H1 (cell line): ENCODE measurements around the gene PAPOLG. TPM values are rescaled to one million over a fixed set of nuclear protein-coding genes. Genes with fewer than 3 reads are reported as not detected.

Experiments
- CTCF ChIA-PET: fragments of 300-600 bp; sonication (Branson Sonifier 250); formaldehyde crosslinking; loops from one replicate; lab custom pipeline; 2021; ENCODE audit not compliant: partially characterized antibody; lab: Charles Lee
- POLR2A ChIA-PET: fragments of 300-600 bp; sonication (Branson Sonifier 250); formaldehyde crosslinking; loops from one replicate; lab custom pipeline; 2021; ENCODE audit warnings: inconsistent platforms; ENCODE audit not compliant: partially characterized antibody; lab: Charles Lee
- DNase-seq, 2 experiments: peaks; one replicate each; pipeline versions ENCODE4 v3.0.0 to v3.0.0-alpha.2; 2010 to 2022; ENCODE audit warnings: low spot score in 2 of 2, low read depth in 1 of 2, mixed read lengths in 1 of 2
- FAIRE-seq: peaks from 2 replicates; lab custom pipeline; 2011; peaks lifted over from hg19 to GRCh38; lab: Jason Lieb, UNC
- H2AFZ ChIP-seq: 2 replicates; pipeline ENCODE4 v1.8.1; 2012; ENCODE audit warnings: low read length, inconsistent platforms
- H2AK5ac ChIP-seq: 2 replicates; pipeline ENCODE4 v1.6.1; 2013; ENCODE audit warnings: low read depth, low read length
- H2BK120ac ChIP-seq: replicated peaks from 2 replicates; pipeline ENCODE3; 2013; ENCODE audit warnings: low read depth, low read length, inconsistent platforms
- H2BK12ac ChIP-seq: 2 replicates; pipeline ENCODE4 v1.6.1; 2013; ENCODE audit warnings: low read depth, low read length
- H2BK15ac ChIP-seq: 2 replicates; pipeline ENCODE4 v1.6.1; 2013; ENCODE audit warnings: low read length
- H2BK20ac ChIP-seq: 2 replicates; pipeline ENCODE4 v1.6.1; 2013; ENCODE audit warnings: low read length
- H2BK5ac ChIP-seq: 2 replicates; pipeline ENCODE4 v1.6.1; 2013; ENCODE audit warnings: low read depth, low read length
- H3K14ac ChIP-seq: 2 replicates; pipeline ENCODE4 v1.6.1; 2013; ENCODE audit warnings: inconsistent platforms; ENCODE audit not compliant: insufficient read length
- H3K18ac ChIP-seq: 2 replicates; pipeline ENCODE4 v1.6.1; 2013; ENCODE audit warnings: low read length; ENCODE audit errors: extremely low read depth
- H3K23ac ChIP-seq: 2 replicates; pipeline ENCODE4 v1.6.1; 2013; ENCODE audit warnings: inconsistent platforms; ENCODE audit not compliant: insufficient read length
- H3K23me2 ChIP-seq: 2 replicates; pipeline ENCODE4 v1.6.1; 2013; ENCODE audit warnings: low read depth, low read length
- H3K27ac ChIP-seq: 2 replicates; pipeline ENCODE4 v1.6.1; 2011; ENCODE audit warnings: low read depth, low read length, inconsistent platforms
- H3K27me3 ChIP-seq, 4 experiments: replicated peaks in 1 of 4; 1 replicate in 1 of 4; 2 replicates in 3 of 4; pipeline versions ENCODE4 v1.6.1 to v1.8.1; 2011 to 2013; ENCODE audit warnings: low read length in 3 of 4, mild to moderate bottlenecking in 3 of 4, inconsistent platforms in 2 of 4, mixed read lengths in 2 of 4, moderate library complexity in 1 of 4; ENCODE audit not compliant: control insufficient read depth in 3 of 4, insufficient read depth in 3 of 4; ENCODE audit errors: extremely low read depth in 1 of 4
- H3K36me3 ChIP-seq, 4 experiments: 2 replicates each; pipeline versions ENCODE4 v1.6.1 to v1.8.1; 2011 to 2013; ENCODE audit warnings: mild to moderate bottlenecking in 4 of 4, low read length in 3 of 4, moderate library complexity in 2 of 4, control low read depth in 1 of 4, inconsistent platforms in 1 of 4; ENCODE audit not compliant: insufficient read depth in 4 of 4, control insufficient read depth in 2 of 4
- H3K4ac ChIP-seq: replicated peaks from 2 replicates; pipeline ENCODE3; 2013; ENCODE audit warnings: low read length, low read depth, mixed read lengths, inconsistent platforms; ENCODE audit not compliant: insufficient read length
- H3K4me1 ChIP-seq, 4 experiments: replicated peaks in 1 of 4; 1 replicate in 1 of 4; 2 replicates in 3 of 4; pipeline versions ENCODE4 v1.6.1 to v1.8.1; 2011 to 2013; ENCODE audit warnings: low read length in 3 of 4, inconsistent platforms in 2 of 4, mixed read lengths in 1 of 4; ENCODE audit not compliant: insufficient read depth in 4 of 4, control insufficient read depth in 3 of 4
- H3K4me2 ChIP-seq, 2 experiments: 2 replicates each; pipeline versions ENCODE4 v1.6.1 to v1.8.1; 2011 to 2013; ENCODE audit warnings: low read depth in 2 of 2, low read length in 2 of 2, control low read depth in 1 of 2, inconsistent platforms in 1 of 2, mild to moderate bottlenecking in 1 of 2; ENCODE audit not compliant: insufficient read depth in 1 of 2
- H3K4me3 ChIP-seq, 4 experiments: fragments of 200-600, 300-600 bp in 1 of 4; sonication (generic), shearing (Covaris generic), sonication (Bioruptor Twin) in 1 of 4; 2 replicates each; pipeline versions ENCODE4 v1.5.1 to v1.8.1; 2011 to 2016; ENCODE audit warnings: low read length in 4 of 4, low read depth in 3 of 4, control low read depth in 2 of 4, inconsistent platforms in 2 of 4, mild to moderate bottlenecking in 2 of 4, mixed read lengths in 1 of 4, moderate library complexity in 1 of 4; ENCODE audit not compliant: insufficient read depth in 2 of 4; ENCODE audit errors: extremely low read depth in 1 of 4
- H3K56ac ChIP-seq: replicated peaks from 2 replicates; pipeline ENCODE3; 2013; ENCODE audit warnings: low read depth, mild to moderate bottlenecking, mixed read lengths, low read length, inconsistent platforms; ENCODE audit not compliant: insufficient read length
- H3K79me1 ChIP-seq: 2 replicates; pipeline ENCODE4 v1.6.1; 2013; ENCODE audit warnings: low read depth, low read length, control low read depth
- H3K79me2 ChIP-seq, 2 experiments: 2 replicates each; pipeline versions ENCODE4 v1.6.1 to v1.8.1; 2012 to 2013; ENCODE audit warnings: low read length in 2 of 2, mild to moderate bottlenecking in 2 of 2, inconsistent platforms in 1 of 2; ENCODE audit not compliant: insufficient read depth in 2 of 2, control insufficient read depth in 1 of 2
- H3K9ac ChIP-seq, 4 experiments: replicated peaks in 1 of 4; 1 replicate in 1 of 4; 2 replicates in 3 of 4; pipeline versions ENCODE4 v1.6.1 to v1.8.1; 2011 to 2013; ENCODE audit warnings: low read depth in 3 of 4, low read length in 3 of 4, control low read depth in 2 of 4, mild to moderate bottlenecking in 2 of 4, moderate library complexity in 2 of 4, inconsistent platforms in 1 of 4; ENCODE audit errors: extremely low read depth in 1 of 4
- H3K9me3 ChIP-seq, 2 experiments: 2 replicates each; pipeline versions ENCODE4 v1.6.1 to v1.8.1; 2012 to 2013; ENCODE audit warnings: mild to moderate bottlenecking in 2 of 2, moderate library complexity in 2 of 2, control low read depth in 1 of 2, inconsistent platforms in 1 of 2, low read depth in 1 of 2, low read length in 1 of 2, mixed read lengths in 1 of 2; ENCODE audit not compliant: insufficient read depth in 2 of 2
- H4K20me1 ChIP-seq, 2 experiments: replicated peaks in 1 of 2; 2 replicates each; pipeline versions ENCODE3 to v1.8.1; 2011 to 2013; ENCODE audit warnings: inconsistent platforms in 2 of 2, low read length in 2 of 2, mild to moderate bottlenecking in 1 of 2; ENCODE audit not compliant: insufficient read depth in 2 of 2, control insufficient read depth in 1 of 2
- H4K5ac ChIP-seq: 2 replicates; pipeline ENCODE4 v1.6.1; 2013; ENCODE audit warnings: low read length, low read depth, mixed read lengths, inconsistent platforms; ENCODE audit not compliant: insufficient read length
- H4K8ac ChIP-seq: 2 replicates; pipeline ENCODE4 v1.8.0; 2013; ENCODE audit warnings: mild to moderate bottlenecking, moderate library complexity, low read length, inconsistent platforms; ENCODE audit not compliant: insufficient read depth; ENCODE audit errors: extremely low read depth
- H4K91ac ChIP-seq: replicated peaks from 2 replicates; pipeline ENCODE3; 2013; ENCODE audit warnings: low read length, mixed read lengths, inconsistent platforms; ENCODE audit not compliant: insufficient read length
- ASH2L ChIP-seq: fragments of 200-600, 300-600 bp; sonication (generic); IDR thresholded peaks from one replicate; pipeline ENCODE4 v1.7.1; 2017; ENCODE audit warnings: low read length
- BACH1 ChIP-seq: IDR thresholded peaks from 2 replicates; pipeline ENCODE4 v1.6.1; 2012; ENCODE audit warnings: low read length, improper control_type of control experiment
- KDM1A ChIP-seq: fragments of 200-600, 300-600 bp; sonication (generic); IDR thresholded peaks from 2 replicates; pipeline ENCODE4 v1.7.1; 2016; ENCODE audit warnings: mild to moderate bottlenecking, low read length, borderline replicate concordance
- SAP30 ChIP-seq: fragments of 300-600 bp; sonication (generic); IDR thresholded peaks from 2 replicates; pipeline ENCODE4 v1.7.1; 2012; ENCODE audit warnings: low read length, moderate library complexity, mild to moderate bottlenecking, inconsistent platforms; ENCODE audit not compliant: insufficient read depth, insufficient replicate concordance
- SP4 ChIP-seq: IDR thresholded peaks from 2 replicates; pipeline ENCODE4 v1.6.1; 2012; ENCODE audit warnings: low read length, inconsistent platforms
- WGBS, 2 experiments: shearing (Covaris generic) in 1 of 2; methylation state at CpG; one replicate each; pipeline versions ENCODE4 v1.1.6 to v1.1.7; 2013 to 2015; ENCODE audit warnings: low lambda C conversion rate in 2 of 2, mixed read lengths in 2 of 2, inconsistent platforms in 1 of 2, low coverage in 1 of 2, missing lambda C conversion rate in 1 of 2; ENCODE audit not compliant: insufficient replicate concordance in 2 of 2, insufficient coverage in 1 of 2, insufficient read length in 1 of 2; ENCODE audit errors: extremely low coverage in 1 of 2, missing lambda C conversion rate in 1 of 2; 5-methylcytosine and 5-hydroxymethylcytosine counted together
- polyA plus RNA-seq, 7 experiments: library from polyadenylated mRNA; depleted of rRNA in 3 of 7; stranded (reverse) in 5 of 7; unstranded in 2 of 7; fragments of >200 nt in 5 of 7; fragments of 200-250 nt in 2 of 7; gene quantifications; 1 replicate in 5 of 7; 2 replicates in 1 of 7; 4 replicates in 1 of 7; pipeline versions ENCODE4 v1.2.1 to v1.2.3, GENCODE V29; 2011 to 2013; ENCODE audit warnings: missing spikeins in 2 of 7, mixed read lengths in 2 of 7
- total RNA-seq: library from RNA; stranded (reverse); fragmentation: NEBNext Ultra II Directional; extraction: Animal tissue kit (Norgen Biotek cat#: 25700); gene quantifications from 2 replicates; pipeline ENCODE4 v1.2.1, GENCODE V29; 2021
- TF ChIP-seq, protein P1 (sequence below): IDR thresholded peaks from 2 replicates; pipeline ENCODE4 v1.6.1; 2012; ENCODE audit warnings: inconsistent platforms

PAPOLG gene
- total and polyA plus RNA-seq, 2 of the 8 experiments (the other 6 are each of a cell fraction or from before 2014, with no cell fraction given): 6.5 to 21.5 TPM

- Histone ChIP-seq H2BK120ac (no peak overlapping the region), H3K23ac (no peak overlapping the region), H2AK5ac (no peak overlapping the region), H2BK20ac (no peak overlapping the region), H2BK5ac (no peak overlapping the region), H2AFZ (no peak overlapping the region), H3K36me3 (no peaks in the 10 kb centered on the region), H3K79me2 (no peaks in the 10 kb centered on the region), H3K4ac (no peak overlapping the region), H3K14ac (no peak overlapping the region), H3K4me2 (no peak overlapping the region), H3K27me3 (no peaks in the 10 kb centered on the region), H4K8ac (no peak overlapping the region), H3K4me1 (0 out of 7 replicates have a peak, but pooled peaks cover 0 to 2% (median 0%) of the 10 kb centered on the region in 4 experiments), H3K9me3 (no peaks in the 10 kb centered on the region), H3K79me1 (no peaks in the 10 kb centered on the region), H4K5ac (no peak overlapping the region), H3K4me3 (no peak overlapping the region), H2BK12ac (no peak overlapping the region), H2BK15ac (no peak overlapping the region), H3K27ac (no peak overlapping the region), H4K91ac (no peak overlapping the region), H3K9ac (no peak overlapping the region), H4K20me1 (peaks cover 0 to 1% of the 10 kb centered on the region in 2 experiments), H3K56ac (no peak overlapping the region), H3K18ac (no peak overlapping the region), H3K23me2 (no peaks in the 10 kb centered on the region)
- TF ChIP-seq KDM1A (no peak), SP4 (no peak), SAP30 (no peak), BACH1 (no peak), ASH2L (no peak)
- TF ChIP-seq, protein P1, sequence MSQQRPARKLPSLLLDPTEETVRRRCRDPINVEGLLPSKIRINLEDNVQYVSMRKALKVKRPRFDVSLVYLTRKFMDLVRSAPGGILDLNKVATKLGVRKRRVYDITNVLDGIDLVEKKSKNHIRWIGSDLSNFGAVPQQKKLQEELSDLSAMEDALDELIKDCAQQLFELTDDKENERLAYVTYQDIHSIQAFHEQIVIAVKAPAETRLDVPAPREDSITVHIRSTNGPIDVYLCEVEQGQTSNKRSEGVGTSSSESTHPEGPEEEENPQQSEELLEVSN: no peak
- 87% methylated on average over 4 of the region's 4 CpGs; no CpG with 5 or more reads in 1 of the 2 experiments for WGBS, 2 experiments
- ChIA-PET CTCF (interaction anchor here (1.0 kb wide), 1 partner anchor 16 kb away, joined by 3 read pairs; no protein-coding TSS in a partner anchor), POLR2A (no interaction called here)
- DNase-seq (no peak), FAIRE-seq (no peak)
Observed at GRCh38 chr2:60822987-60823386, 66.9 kb downstream of the PAPOLG start.
